Hypothalamus (tissue), 51 donors: ENCODE data around the gene SPPL3.

Experiments used
- DNase-seq, 51 donors: peaks; one replicate each; lab custom pipeline; 2025; lab: John Stamatoyannopoulos, UW

Gene SPPL3

DNA sequence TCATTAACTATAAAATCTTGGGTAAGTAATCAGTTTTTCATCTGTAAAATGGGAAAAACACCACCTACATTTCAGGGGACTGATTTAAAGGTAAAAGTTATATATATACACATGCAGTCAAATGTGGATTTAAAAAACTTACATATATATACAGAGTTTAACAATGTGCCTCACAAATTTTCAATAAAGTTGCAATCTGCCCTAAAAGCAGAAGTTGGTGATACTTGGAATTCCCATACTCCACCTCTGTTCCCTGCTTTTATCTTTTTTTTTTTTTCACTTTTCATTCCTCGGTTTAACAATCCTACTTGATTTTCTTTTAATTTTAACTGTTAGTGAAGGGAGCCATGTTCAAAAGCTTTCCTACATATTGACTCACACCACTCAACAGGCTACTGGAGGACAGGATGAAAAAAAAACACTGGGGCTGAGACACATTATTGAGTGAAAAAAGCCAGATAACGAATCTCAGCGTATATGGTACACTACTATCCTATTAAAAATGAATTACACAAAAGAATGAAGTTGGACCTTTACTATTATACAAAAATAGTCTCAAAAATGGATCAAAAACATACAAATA, 24.3 kb downstream of the SPPL3 start:
- DNase-seq: no peak

DNA sequence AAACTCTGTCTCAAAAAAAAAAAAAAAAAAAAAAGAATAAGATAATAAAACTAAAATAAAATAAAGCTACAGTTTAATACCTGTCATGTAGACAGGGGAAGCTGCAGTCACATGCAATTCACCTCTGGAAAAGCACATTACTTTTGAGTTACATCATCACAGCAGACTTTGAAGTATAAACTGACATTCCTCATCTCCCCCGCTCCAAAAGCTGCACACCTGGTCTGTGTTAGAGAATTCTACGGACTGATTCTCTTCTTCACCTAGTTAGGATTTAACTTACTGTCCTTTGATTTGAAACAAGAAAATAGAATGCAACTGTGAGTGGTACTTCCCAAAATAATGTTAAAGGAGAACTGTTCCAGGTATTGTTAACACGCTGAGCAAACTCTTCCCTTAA, 25.1 kb downstream of the SPPL3 start:
- DNase-seq: no peak

DNA sequence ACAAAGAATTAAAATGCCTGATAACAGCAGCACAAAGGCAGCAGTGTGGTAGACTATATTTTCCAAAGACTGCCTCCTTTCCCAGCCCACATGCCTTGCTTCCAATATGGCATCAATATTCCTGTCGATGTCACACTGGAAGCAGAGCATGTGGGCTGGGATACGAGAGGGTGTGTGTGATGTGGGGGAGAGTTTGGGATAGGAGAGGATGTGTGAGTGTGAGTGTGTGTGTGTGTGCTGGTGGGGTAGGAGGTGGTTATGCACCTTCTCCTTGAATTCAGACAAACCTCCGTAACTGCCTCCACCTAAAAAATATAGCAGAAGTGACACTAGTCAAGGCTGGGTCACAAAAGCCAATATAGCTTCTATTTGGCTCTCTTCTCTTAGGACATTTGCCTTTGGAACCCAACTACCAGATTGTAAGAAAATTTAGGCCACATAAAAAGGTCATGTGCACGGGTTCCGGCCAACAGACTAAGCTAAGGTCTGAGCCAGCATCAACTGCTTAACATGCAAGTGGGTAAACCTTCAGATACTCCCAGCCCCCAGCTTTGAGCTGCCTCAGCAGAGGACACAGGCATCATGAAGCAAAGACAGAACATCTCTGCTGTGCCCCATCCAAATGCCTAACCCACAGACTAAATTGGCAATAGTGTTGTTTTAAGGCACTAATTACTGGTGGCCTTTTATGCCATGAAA, 29.5 kb downstream of the SPPL3 start:
- DNase-seq: peak in 26 of 51 donors; percentile 2 to 59 (median 18)

DNA sequence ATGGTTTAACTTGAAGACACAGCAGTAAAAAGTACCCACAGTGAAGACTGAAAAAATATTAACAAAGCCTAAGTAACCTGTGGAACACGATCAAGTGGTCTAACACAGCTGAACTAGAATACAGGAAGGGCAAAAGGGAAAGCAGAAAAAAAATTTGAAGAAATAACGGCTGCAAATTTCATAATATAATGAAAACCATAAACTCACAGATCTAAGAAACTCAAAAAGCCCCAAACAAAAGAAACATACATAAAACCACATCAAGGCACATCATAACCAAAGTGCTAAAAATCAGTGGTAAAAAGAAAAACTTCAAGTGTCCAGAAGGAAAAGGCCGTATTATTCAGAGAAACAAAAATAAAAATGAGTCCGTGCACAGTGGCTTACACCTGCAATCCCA, 30.9 kb downstream of the SPPL3 start:
- no peak for DNase-seq

DNA sequence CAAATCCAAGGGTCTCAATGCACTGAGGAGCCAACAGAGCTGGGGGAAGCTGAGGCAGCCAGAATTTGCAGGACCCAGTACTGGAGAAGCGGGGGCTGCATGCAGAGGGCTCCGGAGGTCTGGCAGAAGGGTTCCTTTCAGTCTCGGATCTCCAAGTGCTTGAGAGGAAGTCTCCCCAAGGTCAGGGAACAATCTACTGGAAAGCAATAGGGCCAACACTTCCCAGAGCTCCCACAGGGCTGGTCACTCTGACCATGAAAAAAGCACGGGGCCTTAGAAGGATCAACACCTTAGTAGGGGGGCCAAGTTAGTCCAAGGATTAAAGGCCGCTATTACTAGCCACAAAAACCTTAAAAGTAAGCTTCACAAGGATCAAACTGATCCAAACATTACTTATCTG, 31.7 kb downstream of the SPPL3 start:
- no peak for DNase-seq

DNA sequence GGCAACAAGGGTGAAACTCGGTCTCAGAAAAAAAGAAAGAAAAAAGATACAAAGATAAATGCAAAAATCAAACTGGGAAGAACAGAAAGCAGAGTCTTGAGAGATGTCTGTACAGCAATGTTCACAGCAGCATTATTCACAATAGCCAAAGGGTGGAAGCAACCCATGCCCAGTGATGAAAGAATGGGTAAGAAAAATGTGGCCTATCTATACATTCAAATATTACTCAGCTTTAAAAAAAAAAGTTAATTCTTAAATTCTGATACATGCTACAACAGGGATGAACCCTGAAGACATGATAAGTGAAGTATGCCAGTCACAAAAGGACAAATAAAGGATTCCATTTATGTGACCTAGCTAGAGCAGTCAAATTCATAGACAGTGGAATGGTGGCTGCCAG, 33.7 kb downstream of the SPPL3 start:
- DNase-seq: no peak

DNA sequence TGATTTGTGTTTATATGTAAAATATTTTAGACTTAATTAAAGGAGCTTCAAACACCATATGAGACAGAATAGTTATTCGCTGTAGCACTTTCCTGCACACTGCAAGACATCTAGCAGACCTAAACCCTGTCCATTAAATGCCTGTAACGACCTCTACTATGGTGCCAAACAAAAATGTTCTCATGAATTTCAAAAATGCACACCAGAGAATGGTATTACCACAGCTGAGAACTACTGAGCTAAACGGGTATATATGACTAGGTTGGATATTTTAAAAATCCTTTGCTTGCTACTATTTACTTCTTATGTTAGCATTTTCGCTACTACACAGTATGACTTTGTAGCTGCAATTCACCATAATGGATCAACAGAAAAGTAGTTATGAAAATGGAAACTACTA, 34.8 kb downstream of the SPPL3 start:
- no peak for DNase-seq

DNA sequence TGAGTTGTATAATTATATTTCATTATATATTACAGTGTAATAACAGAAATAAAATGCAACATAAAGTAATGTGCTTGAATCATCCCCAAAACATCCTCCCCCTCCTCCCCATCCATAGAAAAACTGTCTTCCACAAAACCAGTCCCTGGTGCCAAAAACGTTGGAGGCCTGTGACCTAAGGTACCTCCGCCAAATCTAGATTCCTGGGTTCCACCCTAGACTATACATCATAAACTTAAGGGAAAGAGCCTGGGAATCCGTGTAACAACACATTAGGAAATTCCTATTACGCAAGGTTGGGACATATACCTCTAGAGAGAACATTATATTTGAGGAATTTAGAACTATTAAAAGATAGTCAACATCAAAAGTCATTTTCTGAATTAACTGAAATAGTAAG, 38.0 kb downstream of the SPPL3 start:
- no peak for DNase-seq

DNA sequence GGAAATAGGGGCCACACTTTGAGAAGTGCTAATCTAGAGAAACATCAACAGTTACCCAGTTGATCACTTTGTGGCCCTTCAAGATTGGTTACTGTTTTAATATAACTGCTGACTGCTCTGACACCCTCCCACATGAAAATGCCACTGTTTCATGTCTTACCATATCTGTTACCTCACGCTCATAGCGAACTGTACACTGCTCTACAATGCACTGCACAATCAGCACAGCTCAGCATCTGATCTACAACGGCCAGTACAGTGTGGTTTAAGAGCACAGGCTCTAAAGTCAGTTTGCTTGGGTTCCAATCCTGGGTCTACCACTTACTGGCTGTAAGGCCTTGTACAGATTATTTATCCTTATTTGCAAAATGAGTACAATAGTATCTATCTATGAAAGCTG, 39.1 kb downstream of the SPPL3 start:
- no peak for DNase-seq

DNA sequence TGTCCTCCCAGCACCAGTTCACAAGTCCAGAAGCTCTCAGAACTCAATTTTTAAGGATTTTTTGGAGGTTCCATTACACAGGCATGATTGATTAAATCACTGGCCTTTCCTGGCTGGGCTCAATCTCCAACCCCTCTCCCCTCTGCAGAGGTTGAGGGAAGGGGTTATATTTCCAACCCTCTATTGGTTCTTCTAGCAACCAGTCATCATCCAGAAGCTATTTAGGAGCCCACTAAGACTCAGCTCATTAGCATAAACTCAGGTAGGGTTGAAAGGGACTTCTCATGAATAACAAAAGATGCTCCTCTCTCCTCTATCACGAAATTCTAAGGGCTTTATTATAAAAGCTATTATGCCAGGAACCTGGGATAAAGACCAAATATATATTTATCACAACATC, 41.5 kb downstream of the SPPL3 start:
- no peak for DNase-seq

DNA sequence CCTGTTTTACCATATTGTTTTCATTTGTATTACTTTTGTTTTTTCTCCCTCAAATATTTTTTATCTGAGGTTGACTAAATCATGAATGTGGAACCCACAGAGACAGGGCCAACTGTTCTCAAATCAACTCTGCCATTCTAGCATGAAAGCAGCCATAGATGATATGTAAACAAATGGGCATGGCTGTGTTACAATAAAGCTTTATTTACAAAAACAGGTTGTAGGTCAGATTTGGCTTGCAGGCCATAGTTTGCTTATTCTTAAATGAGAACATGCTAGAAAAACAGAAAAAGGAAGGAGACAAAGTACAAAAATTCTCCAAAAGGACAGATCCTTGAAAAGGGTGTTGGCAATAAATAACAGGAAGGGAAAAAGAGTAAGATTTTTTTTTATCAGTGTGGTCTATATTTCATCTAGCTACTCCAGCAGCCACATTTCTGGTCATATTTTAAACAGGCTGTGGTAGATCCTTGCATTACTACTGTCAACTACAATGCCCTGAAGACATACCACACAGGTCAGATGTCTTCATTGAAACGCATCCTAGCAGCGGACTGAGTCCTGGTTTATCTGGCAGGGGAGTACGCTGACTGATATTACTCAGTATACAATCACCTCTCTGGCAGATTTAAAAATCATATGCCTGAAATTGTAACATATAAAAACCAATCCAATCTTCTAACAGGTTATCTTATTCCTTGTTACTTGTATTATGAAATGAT, 42.9 kb downstream of the SPPL3 start:
- no peak for DNase-seq

DNA sequence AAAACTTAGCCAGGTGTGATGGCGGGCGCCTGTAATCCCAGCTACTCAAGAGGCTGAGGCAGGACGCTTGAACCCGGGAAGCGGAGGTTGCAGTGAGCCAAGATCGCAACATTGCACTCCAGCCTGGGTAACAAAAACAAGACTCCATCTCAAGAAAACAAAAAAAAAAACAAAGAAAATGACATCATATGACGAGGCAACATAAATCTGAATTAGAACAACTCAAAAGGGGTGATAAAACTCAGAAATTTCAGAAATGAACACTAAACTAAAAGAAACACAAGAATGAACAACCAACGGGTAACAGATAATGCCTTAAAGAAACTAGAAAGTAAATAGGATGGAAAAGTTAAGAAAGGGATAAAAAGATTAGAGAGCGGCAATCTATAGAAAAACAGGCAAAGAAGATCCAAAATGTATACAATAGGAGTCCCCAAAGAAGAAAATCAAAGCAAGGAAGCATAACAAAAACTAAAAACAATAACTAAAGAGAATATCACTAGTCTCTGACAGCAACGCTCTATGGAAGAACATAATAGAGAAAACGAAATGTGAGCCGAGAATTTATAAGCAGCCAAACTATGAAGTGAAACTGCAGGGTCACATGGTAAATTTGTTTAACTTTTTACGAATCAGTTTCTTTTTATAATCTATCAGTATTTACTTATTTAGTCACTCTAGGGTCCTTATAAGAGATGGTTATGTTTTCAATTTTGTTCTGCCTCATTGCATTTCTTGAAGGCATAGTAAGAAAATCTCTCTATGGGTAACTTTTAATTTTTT, 45.7 kb downstream of the SPPL3 start:
- DNase-seq: no peak

DNA sequence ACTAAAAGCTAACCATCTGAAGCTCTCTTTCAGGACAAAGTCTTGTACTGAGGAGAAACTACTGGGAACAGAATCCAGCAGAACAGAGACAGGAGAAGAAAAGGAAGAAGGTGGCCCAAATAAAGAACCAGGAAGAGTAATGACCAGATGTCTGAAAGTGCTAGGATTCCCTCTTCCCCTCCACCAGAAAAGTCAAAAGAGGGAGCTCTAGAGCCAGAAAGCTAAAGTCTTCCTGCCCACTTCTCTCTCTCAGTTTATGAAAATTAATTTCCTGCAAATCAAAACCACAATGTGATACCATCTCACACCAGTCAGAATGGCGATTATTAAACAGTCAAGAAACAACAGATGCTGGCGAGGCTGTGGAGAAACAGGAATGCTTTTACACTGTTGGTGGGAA, 47.2 kb downstream of the SPPL3 start:
- no peak for DNase-seq

DNA sequence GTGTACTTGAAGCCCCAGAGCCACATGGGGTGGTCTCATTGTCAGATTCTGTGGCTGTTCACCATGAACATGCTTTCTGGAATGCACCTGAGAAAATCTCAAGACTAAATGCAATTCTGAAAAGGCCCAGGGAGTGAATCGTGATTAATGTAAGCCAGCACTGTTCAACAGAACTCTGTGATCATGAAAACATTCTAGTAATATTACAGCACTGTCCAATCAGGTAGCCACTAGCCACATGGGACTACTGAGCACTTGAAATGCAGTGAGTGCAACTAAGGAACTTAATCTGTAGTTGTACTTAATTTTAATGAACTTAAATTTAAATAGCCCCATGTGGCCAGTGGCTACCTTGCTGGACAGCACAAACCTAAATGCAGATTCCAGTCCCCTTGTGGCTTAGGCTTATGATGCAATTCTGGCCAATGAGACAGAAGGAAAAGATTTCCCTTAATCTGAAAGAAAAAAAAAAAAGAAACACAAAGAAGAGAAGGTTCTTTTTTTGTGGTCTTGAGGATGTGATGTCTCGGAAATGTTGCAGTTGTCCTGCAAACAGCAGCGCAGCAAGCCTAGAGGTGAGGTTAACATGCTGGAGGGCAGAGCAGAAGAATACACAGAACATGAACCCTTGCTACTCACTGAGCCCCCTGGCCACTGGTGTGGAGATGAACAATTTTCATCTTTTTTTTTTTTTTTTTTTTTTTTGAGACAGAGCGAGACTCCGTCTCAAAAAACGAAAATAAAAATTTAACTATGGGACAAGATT, 48.2 kb downstream of the SPPL3 start:
- DNase-seq: no peak

DNA sequence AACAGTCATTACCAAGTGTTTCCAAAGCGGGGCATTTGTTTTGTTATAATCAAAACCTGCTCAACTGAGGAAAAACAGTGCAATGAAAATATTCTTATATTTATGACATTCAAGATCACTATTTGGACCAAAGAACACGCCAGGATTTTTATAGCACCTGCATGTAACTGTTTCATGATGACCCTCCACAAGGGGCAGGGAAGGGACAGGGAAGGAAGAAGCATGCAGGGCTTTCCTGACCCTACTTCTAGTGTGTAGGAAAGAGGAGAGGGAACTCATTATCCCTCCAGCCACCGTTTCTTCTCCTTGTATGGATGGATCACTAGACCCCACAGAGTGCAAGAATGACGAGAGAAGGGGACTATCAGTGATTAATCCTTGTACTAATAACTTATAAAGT, 49.4 kb downstream of the SPPL3 start:
- DNase-seq: no peak

DNA sequence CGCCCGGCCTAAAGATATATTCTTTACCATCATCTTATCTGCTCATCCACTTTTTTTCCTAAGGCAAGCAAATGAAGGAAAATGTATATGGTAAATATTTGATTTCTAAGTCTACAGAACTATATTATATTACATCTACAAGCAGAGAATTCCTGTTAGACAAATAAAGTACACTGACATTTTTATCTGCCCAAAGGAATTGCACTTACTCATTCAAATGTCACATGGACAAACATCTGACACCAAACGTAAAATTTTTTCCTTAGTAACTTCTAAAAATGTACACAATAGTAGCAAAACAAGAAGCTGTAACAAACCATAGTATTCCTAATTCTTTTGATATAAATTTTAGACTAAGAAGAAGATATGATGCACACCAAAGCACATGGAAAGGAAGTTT, 51.0 kb downstream of the SPPL3 start:
- DNase-seq: no peak

DNA sequence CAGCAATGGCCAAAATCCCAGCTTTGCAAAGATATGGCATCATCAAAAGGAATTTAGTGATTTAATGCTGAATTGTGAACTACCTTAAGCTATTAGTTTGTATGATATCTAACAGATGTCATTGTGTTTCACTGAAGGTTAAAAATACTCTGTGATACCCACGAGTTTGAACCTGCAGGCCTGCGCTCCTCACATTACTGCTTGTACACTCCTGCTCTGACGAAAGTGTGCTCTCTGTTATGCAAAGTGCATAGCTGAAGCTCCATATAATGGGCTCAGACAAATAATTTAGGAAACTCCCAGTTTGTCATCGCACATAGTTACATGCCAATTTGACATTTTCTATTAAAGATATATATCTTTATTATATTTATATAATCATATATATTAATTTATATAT, 52.2 kb downstream of the SPPL3 start:
- DNase-seq: no peak

DNA sequence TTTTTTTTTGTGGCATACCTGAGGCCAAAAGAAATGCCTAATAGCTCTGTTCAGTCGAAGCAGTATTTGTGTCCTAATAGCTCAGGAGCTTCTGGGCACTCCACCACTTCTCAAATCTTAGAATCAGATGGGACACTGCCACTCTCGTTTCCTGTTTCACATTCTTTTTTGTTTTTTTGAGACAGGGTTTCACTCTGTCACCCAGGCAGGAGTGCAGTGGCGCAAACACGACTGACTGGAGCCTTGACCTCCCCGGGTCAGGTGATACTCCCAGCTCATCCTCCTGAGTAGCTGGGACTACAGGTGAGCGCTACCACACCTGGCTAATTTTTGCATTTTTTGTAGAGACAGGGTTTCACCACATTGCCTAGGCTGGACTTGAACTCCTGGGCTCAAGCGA, 52.7 kb downstream of the SPPL3 start:
- no peak for DNase-seq

DNA sequence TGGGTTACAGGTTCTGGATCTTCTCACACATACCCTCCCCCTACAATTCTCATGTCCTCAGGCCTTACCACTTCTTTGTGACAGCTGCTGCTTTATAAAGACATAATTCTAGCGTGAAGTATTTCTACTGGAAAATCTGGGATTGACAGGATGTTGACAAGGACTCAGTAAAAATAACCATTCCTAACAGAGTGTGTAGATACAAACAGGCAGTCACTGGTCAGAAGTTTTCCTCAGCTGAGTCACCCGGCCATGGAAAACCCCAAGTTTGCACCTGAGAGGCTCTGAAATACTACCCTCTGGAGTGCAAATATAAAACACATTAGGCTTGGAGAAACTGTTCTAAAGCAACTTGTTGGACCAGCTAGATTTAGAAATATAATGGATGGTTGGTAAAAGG, 54.4 kb downstream of the SPPL3 start:
- DNase-seq: no peak

DNA sequence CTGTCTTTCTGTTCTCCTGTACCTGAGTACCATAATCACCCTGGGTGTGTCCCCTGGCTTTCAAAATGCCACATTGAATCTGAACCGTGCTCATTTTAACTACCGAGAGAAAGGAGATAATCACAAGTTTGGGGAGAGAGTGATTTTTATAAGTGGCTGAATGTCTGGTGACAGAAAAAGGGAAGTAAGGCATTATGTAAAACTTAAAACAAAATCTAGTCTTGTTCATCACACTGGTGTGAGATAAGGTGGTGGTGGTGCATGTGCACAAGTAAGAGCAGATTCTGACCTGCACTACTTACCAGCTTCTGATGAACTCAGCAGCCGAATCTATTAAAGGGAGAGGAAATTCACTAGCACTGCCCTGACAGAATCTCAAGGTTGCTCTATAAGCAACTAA, 56.3 kb downstream of the SPPL3 start:
- DNase-seq: no peak

DNA sequence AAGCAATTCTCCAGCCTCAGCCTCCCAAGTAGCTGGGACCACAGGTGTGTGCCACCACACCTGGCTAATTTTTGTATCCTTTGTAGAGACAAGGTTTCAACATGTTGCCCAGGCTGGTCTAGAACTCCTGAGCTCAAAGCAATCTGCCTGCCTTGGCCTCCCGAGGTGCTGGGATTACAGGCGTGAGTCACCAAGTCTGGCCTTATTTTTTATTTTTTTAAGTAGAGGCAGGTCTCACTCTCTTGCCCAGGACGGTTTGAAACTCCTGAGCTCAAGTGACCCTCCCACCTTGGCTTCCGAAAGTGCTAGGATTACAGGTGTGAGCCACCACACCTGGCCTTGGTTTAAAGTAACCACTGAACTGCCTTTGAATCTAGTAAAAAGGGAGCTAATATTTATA, 56.8 kb downstream of the SPPL3 start:
- no peak for DNase-seq
